A673 (cell line): ENCODE data around the gene PYGB.

Experiments used
- EZH2 ChIP-seq: fragments of 200-600 bp; sonication (generic); IDR thresholded peaks from 2 replicates; pipeline ENCODE4 v1.6.1; 2017; ENCODE audit warnings: borderline replicate concordance, low read depth, mild to moderate bottlenecking, mixed read lengths, antibody characterized with exemption, low read length; ENCODE audit not compliant: poor library complexity, severe bottlenecking
- TF ChIP-seq, protein P1 (sequence below): fragments of 300-800, 200-600 bp; sonication (generic); conservative IDR thresholded peaks from 2 replicates; pipeline ENCODE4 v1.5.1; 2017; ENCODE audit warnings: low read depth, mild to moderate bottlenecking, antibody characterized with exemption, low read length, moderate library complexity, mixed read lengths

GRCh38 chr20:25340380-25340779 is 92.5 kb downstream of the PYGB start:
- TF ChIP-seq, protein P1, sequence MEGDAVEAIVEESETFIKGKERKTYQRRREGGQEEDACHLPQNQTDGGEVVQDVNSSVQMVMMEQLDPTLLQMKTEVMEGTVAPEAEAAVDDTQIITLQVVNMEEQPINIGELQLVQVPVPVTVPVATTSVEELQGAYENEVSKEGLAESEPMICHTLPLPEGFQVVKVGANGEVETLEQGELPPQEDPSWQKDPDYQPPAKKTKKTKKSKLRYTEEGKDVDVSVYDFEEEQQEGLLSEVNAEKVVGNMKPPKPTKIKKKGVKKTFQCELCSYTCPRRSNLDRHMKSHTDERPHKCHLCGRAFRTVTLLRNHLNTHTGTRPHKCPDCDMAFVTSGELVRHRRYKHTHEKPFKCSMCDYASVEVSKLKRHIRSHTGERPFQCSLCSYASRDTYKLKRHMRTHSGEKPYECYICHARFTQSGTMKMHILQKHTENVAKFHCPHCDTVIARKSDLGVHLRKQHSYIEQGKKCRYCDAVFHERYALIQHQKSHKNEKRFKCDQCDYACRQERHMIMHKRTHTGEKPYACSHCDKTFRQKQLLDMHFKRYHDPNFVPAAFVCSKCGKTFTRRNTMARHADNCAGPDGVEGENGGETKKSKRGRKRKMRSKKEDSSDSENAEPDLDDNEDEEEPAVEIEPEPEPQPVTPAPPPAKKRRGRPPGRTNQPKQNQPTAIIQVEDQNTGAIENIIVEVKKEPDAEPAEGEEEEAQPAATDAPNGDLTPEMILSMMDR = no peak
- TF ChIP-seq EZH2 = no peak
